Loucy (cell line): ENCODE data around the gene NUP205.

Experiments used
- H2AFZ ChIP-seq: fragments of 200-600 bp; sonication (generic); 2 replicates; pipeline ENCODE4 v1.6.0; 2016; ENCODE audit warnings: antibody characterized with exemption, mild to moderate bottlenecking, low read length, moderate library complexity
- H3F3A ChIP-seq: fragments of 200-600 bp; 2 replicates; pipeline ENCODE4 v1.6.0; 2016; ENCODE audit warnings: antibody characterized with exemption, low read depth, mild to moderate bottlenecking
- H3K27me3 ChIP-seq: fragments of 200-600 bp; sonication (generic); 2 replicates; pipeline ENCODE4 v1.6.1; 2014; ENCODE audit warnings: low read length, mild to moderate bottlenecking; ENCODE audit not compliant: insufficient read depth, poor library complexity, severe bottlenecking
- H3K36me3 ChIP-seq: fragments of 200-600 bp; sonication (generic); 2 replicates; pipeline ENCODE4 v1.6.1; 2016; ENCODE audit warnings: low read length; ENCODE audit not compliant: insufficient read depth
- H3K4me1 ChIP-seq: fragments of 200-600 bp; sonication (generic); 2 replicates; pipeline ENCODE4 v1.5.1; 2014; ENCODE audit warnings: low read length, mild to moderate bottlenecking; ENCODE audit not compliant: insufficient read depth, poor library complexity, severe bottlenecking
- H3K4me2 ChIP-seq: fragments of 200-600 bp; sonication (generic); 2 replicates; pipeline ENCODE4 v1.6.0; 2014; ENCODE audit warnings: antibody characterized with exemption, low read length, low read depth, mild to moderate bottlenecking; ENCODE audit not compliant: poor library complexity, severe bottlenecking
- H3K4me3 ChIP-seq: fragments of 200-600 bp; sonication (generic); 2 replicates; pipeline ENCODE4 v1.5.1; 2014; ENCODE audit warnings: low read length, mild to moderate bottlenecking, mixed read lengths; ENCODE audit not compliant: poor library complexity, severe bottlenecking
- H3K79me2 ChIP-seq: fragments of 200-600 bp; sonication (generic); 2 replicates; pipeline ENCODE4 v1.6.1; 2014; ENCODE audit warnings: low read length; ENCODE audit not compliant: insufficient read depth
- H3K9ac ChIP-seq: fragments of 200-600 bp; sonication (generic); 2 replicates; pipeline ENCODE4 v1.6.0; 2014; ENCODE audit warnings: mild to moderate bottlenecking, low read depth, low read length, moderate library complexity; ENCODE audit not compliant: poor library complexity, severe bottlenecking
- H3K9me2 ChIP-seq: fragments of 200-600 bp; sonication (generic); replicated peaks from 2 replicates; pipeline ENCODE4 v1.6.1; 2016; ENCODE audit warnings: low read depth, low read length, mixed read lengths
- H3K9me3 ChIP-seq: fragments of 200-600 bp; sonication (generic); 2 replicates; pipeline ENCODE4 v1.6.1; 2014; ENCODE audit warnings: mild to moderate bottlenecking, antibody characterized with exemption, low read length, low read depth; ENCODE audit not compliant: insufficient read depth
- H4K20me1 ChIP-seq: fragments of 200-600 bp; sonication (generic); 2 replicates; pipeline ENCODE4 v1.6.0; 2014; ENCODE audit warnings: antibody characterized with exemption, low read length, mild to moderate bottlenecking; ENCODE audit not compliant: insufficient read depth, poor library complexity, severe bottlenecking
- CTCF ChIP-seq: fragments of 200-600 bp; sonication (generic); conservative IDR thresholded peaks from 2 replicates; pipeline ENCODE4 v1.5.1; 2014; ENCODE audit warnings: mild to moderate bottlenecking, antibody characterized with exemption, low read length
- EZH2phosphoT487 ChIP-seq: fragments of 200-600 bp; IDR thresholded peaks from 2 replicates; pipeline ENCODE4 v1.6.1; 2018; ENCODE audit warnings: antibody characterized with exemption, mild to moderate bottlenecking, moderate library complexity, borderline replicate concordance

NUP205 gene

GRCh38 chr7:135650831-135651573 is 93.3 kb downstream of the NUP205 start:
- Histone ChIP-seq H3K36me3 (peaks cover 33% of the 10 kb centered on the region; the same call in 1 of the 2 replicates), H3K9me2 (no peaks in the 10 kb centered on the region), H2AFZ (no peak overlapping the region), H3K4me3 (no peak overlapping the region), H3K9me3 (no peaks in the 10 kb centered on the region), H3K9ac (no peak overlapping the region), H4K20me1 (no peaks in the 10 kb centered on the region), H3K27me3 (no peaks in the 10 kb centered on the region), H3K4me1 (no peaks in the 10 kb centered on the region), H3K4me2 (no peak overlapping the region), H3F3A (no peaks in the 10 kb centered on the region), H3K79me2 (no peaks in the 10 kb centered on the region)
- TF ChIP-seq EZH2phosphoT487: no peak
- TF ChIP-seq CTCF: no peak

DNA sequence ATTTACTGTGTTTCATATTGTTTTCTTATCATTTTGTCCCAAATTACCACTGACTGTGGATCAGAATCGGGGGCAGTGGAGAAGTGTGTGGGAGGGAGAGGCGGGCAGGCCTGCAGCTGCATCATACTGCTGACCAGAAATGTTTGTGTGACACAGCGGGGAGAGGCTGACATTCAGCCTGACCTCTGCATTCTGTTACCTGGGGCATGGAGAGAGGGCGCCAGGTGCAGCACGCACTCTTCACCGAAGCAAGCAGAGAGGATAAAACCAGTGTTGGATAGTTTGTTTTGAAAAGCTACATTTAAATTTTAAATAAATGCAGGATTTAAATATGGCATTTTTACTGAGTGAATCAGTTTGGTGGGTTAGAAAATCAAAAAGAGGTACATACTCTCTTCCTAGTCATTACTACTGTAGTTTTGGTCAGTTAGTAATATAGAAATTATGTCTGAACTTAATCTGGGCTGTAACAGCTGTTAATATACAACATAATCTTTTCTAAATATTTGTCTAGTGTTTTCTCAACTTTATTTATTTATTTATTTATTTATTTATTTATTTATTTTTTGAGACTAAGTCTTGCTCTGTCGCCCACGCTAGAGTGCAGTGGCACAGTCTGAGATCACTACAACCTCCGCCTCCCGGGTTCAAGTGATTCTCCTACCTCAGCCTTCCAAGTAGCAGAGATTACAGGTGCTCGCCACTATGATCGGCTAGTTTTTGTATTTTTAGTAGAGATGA is 95.8 kb downstream of the NUP205 start:
- H3K79me2 ChIP-seq: no peaks in the 10 kb centered on the region
- no peak overlapping the region for H2AFZ ChIP-seq
- H3K4me2 ChIP-seq: no peak overlapping the region
- H3F3A ChIP-seq: no peaks in the 10 kb centered on the region
- H3K36me3 ChIP-seq: peaks cover 13% of the 10 kb centered on the region; the same call in 1 of the 2 replicates
- no peaks in the 10 kb centered on the region for H3K4me1 ChIP-seq
- no peaks in the 10 kb centered on the region for H3K27me3 ChIP-seq
- H3K9me3 ChIP-seq: no peaks in the 10 kb centered on the region
- no peaks in the 10 kb centered on the region for H4K20me1 ChIP-seq
- H3K9me2 ChIP-seq: no peaks in the 10 kb centered on the region
- no peak overlapping the region for H3K9ac ChIP-seq
- no peak overlapping the region for H3K4me3 ChIP-seq
- no peak for TF ChIP-seq CTCF
- no peak for TF ChIP-seq EZH2phosphoT487

DNA sequence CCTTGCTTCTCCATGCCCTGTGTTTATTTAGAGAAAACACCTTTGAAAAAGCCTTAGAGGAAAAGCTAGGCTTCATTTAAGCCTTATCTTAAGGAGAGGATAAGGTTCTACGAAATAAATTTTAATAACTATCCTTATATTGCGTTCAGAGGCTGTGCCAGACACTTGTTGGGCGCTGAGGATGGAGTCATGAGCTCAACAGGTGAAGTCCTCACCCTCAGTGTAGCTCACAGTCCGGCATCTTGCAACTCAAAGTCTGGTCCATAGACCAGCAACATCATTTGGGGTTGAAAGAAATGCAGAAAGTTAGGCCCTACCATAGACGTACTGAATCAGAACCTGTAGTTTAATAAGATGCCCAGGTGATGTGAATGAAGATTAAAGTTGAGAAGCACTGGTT is 100.8 kb downstream of the NUP205 start:
- Histone ChIP-seq H3K9ac (no peak overlapping the region), H3K4me2 (no peak overlapping the region), H3K27me3 (no peaks in the 10 kb centered on the region), H3K4me3 (no peak overlapping the region), H3K36me3 (no peaks in the 10 kb centered on the region), H3K9me3 (no peaks in the 10 kb centered on the region), H3K9me2 (no peaks in the 10 kb centered on the region), H3K4me1 (peaks cover 15% of the 10 kb centered on the region), H4K20me1 (peaks cover 7% of the 10 kb centered on the region), H2AFZ (no peak overlapping the region), H3K79me2 (peaks cover 12% of the 10 kb centered on the region), H3F3A (no peaks in the 10 kb centered on the region)
- no peak for TF ChIP-seq CTCF
- no peak for TF ChIP-seq EZH2phosphoT487
